Stimulated activated CD4-positive, alpha-beta T cell treated with anti-CD3 and anti-CD28 coated beads, Interleukin-2, amount 100 ng/mL, for 24 hours (primary cell): ENCODE data around the gene ALG2.

Experiments
- DNase-seq, 2 donors: peaks; one replicate each; pipeline ENCODE4 v3.0.0-alpha.2; 2020

ALG2 gene

GRCh38 chr9:99189887-99190596, 31.7 kb downstream of the ALG2 start:
- no peak for DNase-seq

GRCh38 chr9:99189186-99189585, 32.6 kb downstream of the ALG2 start:
- no peak for DNase-seq

DNA sequence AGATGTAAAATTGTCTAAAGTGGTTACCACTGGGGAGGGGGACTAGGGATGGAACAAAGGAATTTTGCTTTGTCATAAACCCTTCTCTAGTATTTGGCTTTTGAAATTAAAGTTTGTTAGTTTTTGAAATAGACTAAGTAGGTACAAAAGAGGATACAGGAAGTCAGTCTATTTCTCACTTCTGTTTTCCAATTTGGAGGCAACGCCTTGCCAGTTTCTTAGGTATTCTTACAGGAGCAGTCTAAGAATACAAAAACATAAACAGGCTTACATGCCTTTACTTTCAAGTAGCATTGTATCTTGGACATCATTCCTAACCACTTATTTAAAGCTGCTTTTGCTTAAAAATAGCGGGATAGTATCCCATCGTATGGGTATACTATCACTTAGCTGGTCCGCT, 34.4 kb downstream of the ALG2 start:
- DNase-seq: no peak

- DNase-seq: no peak
These were observed 35.8 kb downstream of the ALG2 start for GRCh38 chr9:99185934-99186333.

DNA sequence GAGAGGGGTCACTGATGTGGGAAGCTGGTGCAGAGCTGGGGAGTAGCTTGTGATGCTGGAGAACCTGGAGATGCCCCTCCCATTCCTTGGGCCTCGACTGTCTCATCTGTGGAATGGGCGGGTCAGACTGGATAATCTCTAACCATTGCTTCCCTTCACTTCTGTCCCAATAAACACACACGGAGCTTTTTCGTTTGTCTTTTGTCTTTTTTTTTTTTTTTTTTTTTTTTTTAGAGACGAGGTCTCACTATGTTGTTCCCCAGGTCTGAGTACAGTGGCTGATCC, 36.5 kb downstream of the ALG2 start:
- DNase-seq: no peak

DNA sequence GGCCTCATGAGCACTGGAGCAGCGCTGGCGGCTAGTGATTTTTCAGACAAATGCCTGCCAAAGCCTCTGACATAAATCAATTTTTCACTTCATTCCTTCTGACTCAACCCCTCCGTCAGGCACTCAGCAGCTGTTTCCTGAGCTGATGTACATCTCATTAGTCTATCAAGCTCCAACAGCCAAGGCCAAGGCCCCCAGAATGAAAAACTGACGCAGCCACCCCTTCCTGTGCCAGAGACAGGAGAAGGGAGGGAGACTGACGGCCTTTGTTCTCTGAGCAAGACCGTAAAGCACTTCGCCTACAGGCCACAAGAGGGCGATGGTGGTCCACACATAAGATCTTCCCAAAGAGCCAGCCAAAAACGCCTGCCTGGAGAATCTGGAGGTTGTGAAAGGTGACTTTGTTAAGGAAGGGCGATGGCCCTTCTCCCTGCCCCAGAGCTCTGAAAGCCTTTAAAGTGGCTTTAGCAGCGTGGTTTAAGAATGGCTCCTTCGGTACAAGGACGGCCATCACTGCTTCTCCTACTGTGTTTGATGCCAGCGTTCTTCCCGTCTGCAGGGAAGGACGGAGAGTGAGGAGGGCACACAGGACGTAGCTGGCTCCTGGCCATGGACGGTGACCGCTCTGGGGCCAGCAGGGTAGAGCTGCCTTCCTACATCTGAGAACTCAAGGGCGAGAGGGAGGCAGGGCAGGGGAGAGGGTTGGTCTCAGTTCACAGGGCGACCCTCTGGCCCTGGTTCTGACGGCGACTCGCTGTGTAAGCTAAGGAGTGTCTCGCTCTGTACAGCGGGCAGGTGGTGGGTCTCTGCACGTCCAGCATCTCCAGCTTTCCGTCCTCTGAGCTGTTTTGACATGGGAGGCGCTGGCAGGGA, 37.0 kb downstream of the ALG2 start:
- peak; percentile 77 to 81 for DNase-seq

DNA sequence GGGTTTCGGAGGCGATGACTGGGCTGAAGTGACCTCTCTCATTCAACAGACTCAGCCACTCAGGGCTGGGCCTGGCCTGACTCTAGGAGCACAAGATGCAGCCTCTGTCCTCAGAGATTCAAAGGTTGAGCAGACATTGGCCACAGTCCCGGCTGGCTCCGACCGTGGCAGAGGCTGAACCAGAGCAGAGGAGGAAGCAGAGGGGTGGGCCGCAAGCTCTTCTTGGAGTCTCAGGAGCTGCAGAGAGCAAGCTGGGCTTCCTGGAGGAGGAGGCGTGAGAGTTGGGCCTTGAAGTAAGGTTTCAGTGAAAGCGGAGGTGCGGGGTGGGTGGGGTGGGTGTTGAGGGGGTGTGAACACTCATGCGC, 37.6 kb downstream of the ALG2 start:
- no peak for DNase-seq

GRCh38 chr9:99183616-99184015, 38.1 kb downstream of the ALG2 start:
- DNase-seq: no peak

DNA sequence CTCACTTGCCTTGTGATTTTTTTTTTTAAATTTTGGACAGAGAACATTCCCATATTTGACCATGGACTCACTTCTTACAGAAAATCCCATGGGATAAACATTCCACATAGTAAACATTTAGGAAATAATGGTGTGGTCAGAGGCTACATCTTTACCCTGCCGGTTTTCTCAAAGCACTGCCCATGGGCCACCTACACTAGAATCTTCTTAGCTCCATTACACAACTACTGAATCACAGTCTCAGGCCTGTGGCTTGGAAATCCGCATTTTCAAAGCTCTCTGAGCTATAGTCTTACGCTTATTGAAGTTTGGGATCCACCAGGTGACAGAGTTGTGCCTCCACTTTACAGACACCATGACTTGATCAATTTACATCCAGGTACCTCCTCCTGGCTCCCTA, 39.4 kb downstream of the ALG2 start:
- no peak for DNase-seq

- no peak for DNase-seq
These were observed 40.1 kb downstream of the ALG2 start for GRCh38 chr9:99181621-99182020.

DNA sequence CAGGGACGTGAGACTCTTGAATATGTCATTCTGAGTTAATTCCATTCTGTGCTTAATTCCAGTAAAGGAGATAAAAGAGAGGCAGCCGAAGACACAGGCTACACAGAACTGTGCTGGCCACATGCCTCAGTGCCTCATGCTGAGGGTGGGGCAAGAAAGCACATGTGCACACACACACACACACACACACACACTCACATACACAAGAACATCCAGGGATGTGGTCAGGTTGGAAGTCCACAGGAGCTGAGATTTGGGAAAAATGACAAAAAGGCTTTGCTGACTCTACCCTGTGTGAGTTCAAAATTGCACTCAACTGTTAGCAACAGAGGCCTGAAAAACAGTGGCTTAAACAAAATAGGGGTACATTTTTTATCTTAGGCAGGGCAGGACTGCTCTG, 40.5 kb downstream of the ALG2 start:
- DNase-seq: no peak

DNA sequence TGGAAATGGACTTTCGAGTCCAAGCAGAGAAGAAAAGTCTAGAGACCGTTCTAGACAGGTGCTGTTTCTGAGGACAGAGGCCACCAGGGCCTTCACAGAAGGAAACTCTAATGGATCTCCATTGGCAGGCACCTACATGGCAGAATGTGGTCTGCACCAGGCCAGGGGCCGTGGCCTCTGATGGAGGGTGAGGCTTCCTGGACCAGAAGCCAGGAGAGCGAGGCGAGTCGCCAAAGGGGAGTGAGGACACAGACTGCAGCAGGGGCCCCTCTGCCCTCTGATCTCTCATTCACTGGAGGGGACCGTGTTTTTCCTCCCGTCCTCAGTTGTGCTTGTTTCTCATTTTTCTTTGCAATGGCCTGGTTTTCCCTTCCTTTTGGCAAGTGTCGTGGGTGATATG, 41.1 kb downstream of the ALG2 start:
- no peak for DNase-seq

GRCh38 chr9:99180199-99180598, 41.5 kb downstream of the ALG2 start:
- no peak for DNase-seq

GRCh38 chr9:99178912-99179872, 42.5 kb downstream of the ALG2 start:
- DNase-seq: no peak

GRCh38 chr9:99177576-99178366, 44.0 kb downstream of the ALG2 start:
- DNase-seq: no peak

GRCh38 chr9:99176527-99177013, 45.2 kb downstream of the ALG2 start:
- DNase-seq: no peak

GRCh38 chr9:99173570-99174504, 47.9 kb downstream of the ALG2 start:
- DNase-seq: no peak

GRCh38 chr9:99172124-99173091, 49.3 kb downstream of the ALG2 start:
- DNase-seq: no peak

DNA sequence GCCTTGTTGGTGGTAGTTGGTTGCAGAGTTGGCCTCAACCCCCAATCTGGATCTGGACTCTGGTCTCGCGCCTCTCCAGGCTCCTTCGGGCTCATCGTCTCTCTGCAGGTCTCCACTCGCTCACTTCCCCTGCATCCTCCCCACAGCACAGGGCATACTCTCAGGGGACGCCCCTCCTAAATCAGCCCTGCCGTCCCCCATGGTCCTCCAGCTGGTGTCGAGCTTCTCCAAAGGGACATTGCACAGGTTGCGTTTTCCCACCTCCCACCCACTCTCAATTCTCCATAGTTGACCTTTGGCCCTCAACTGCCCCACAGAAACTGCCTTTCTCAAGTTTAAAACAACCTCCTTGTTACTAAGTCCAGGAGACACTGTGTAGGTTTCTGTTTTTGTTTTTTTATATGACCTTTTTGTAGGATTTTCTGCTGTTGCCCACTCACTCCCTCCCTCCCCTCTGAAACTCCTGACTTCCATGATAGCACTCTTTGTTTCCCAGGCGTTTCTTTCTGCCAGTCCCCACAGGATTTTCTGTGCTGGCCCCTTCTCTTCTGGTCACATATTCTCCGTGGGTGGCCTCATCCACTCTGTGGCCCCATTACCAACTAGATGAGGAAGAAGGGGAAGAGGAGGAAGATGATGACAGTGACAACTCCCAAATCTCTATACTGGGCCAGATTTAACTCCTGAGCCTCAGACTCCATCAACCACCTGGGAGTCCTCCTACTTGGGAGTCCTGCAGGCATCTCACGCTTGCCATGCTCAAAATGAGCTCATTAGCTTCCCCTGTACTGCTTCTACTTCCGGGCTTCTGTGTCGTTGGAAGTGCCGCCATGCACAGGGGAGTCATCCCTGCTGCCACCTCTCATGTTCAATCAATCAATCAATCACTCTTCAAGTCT, 50.3 kb downstream of the ALG2 start:
- no peak for DNase-seq
